Esophagus muscularis mucosa (tissue), 4 donors: Measurements from ENCODE around the gene SLC5A4. TPM values are rescaled to one million over a fixed set of nuclear protein-coding genes. Genes with fewer than 3 reads are reported as not detected.

Source experiments
- DNase-seq: peaks from one replicate; pipeline ENCODE4 v3.0.0-alpha.2; 2017; ENCODE audit errors: extremely low spot score
- H3K27ac ChIP-seq, 4 donors: fragments of 200-600 bp; sonication (generic); replicated peaks in 1 of 4; 1 replicate in 3 of 4; 2 replicates in 1 of 4; pipeline ENCODE4 v1.5.1; 2016 to 2019; ENCODE audit warnings: mild to moderate bottlenecking in 1 of 4
- H3K27me3 ChIP-seq, 4 donors: fragments of 200-600 bp; sonication (generic); one replicate each; pipeline versions ENCODE4 v1.5.1 to v1.6.0; 2016 to 2019
- H3K36me3 ChIP-seq, 4 donors: fragments of 200-600 bp; sonication (generic); one replicate each; pipeline ENCODE4 v1.5.1; 2016 to 2019
- H3K4me1 ChIP-seq, 4 donors: fragments of 200-600 bp; sonication (generic); one replicate each; pipeline ENCODE4 v1.5.1; 2016 to 2019
- H3K4me3 ChIP-seq, 4 donors: fragments of 200-600 bp; sonication (generic); 1 replicate in 2 of 4; 2 replicates in 2 of 4; pipeline ENCODE4 v1.5.1; 2016 to 2019; ENCODE audit warnings: mild to moderate bottlenecking in 4 of 4, moderate library complexity in 1 of 4
- H3K9me3 ChIP-seq, 4 donors: fragments of 200-600 bp; sonication (generic); 1 replicate in 3 of 4; 2 replicates in 1 of 4; pipeline ENCODE4 v1.5.1; 2016 to 2019
- CTCF ChIP-seq, 3 experiments: fragments of 200-600 bp in 2 of 3; fragments of 450-650 bp in 1 of 3; sonication (generic) in 2 of 3; IDR thresholded peaks; one replicate each; pipeline ENCODE4 v1.5.1; 2017 to 2019; ENCODE audit warnings: antibody characterized with exemption in 3 of 3, mild to moderate bottlenecking in 2 of 3, moderate library complexity in 1 of 3
- EP300 ChIP-seq: sonication (generic); formaldehyde crosslinking; IDR thresholded peaks from one replicate; pipeline ENCODE4 v1.6.1; 2017; ENCODE audit warnings: antibody characterized with exemption
- POLR2A ChIP-seq: fragments of 450-650 bp; IDR thresholded peaks from one replicate; pipeline ENCODE4 v1.6.1; 2017; ENCODE audit warnings: antibody characterized with exemption, moderate library complexity, mild to moderate bottlenecking, low read depth
- POLR2AphosphoS5 ChIP-seq, 2 donors: sonication (generic); formaldehyde crosslinking; IDR thresholded peaks; one replicate each; pipeline ENCODE4 v1.6.1; 2017; ENCODE audit warnings: antibody characterized with exemption in 2 of 2
- WGBS: methylation state at CpG from one replicate; pipeline ENCODE4 v1.1.5; 2018; 5-methylcytosine and 5-hydroxymethylcytosine counted together
- intact Hi-C: fragments of 100-400 bp; cut with DNase I; formaldehyde crosslinking; loops from one replicate; pipeline ENCODE4 v1.15.1; 2023
- total RNA-seq, 4 donors: library from RNA; depleted of rRNA; stranded (reverse); fragments of >200 nt; gene quantifications; one replicate each; pipeline versions ENCODE4 v1.1.0 to v1.2.1, GENCODE V29; 2016

SLC5A4 gene
- total RNA-seq, 4 donors from 2014 or later = 0.19 to 1.2 (median 0.46) TPM; not detected in 1

DNA sequence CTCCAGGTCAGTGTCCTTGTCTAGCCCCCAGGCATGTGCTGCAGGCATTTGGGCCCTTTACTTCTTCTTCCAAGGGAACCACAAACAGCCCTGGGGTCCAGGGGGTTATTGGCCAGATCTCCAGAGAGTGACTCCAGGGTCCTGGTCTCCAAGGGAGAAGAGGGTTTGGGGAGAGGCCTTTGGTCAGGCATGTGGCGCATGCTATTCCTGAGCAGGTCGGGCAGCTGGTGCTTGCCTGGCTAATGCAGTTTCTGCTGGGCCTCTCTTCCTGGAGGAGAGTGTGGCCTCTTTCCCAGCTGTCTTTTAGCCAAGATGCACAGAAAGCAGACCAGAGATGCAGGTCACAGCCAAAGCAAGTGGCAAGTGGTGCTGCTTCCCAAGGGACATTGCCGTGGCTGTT lies 46.5 kb downstream of the SLC5A4 start:
- H3K4me1 ChIP-seq = peaks cover 0 to 9% (median 4%) of the 10 kb centered on the region in 4 donors
- no peak overlapping the region for H3K27ac ChIP-seq
- no peak for TF ChIP-seq CTCF (IDR thresholded peaks at IDR 0.05)
- no peak for TF ChIP-seq EP300
- TF ChIP-seq POLR2A = no peak
- no peak for TF ChIP-seq POLR2AphosphoS5 (IDR thresholded peaks at IDR 0.05)
- H3K27me3 ChIP-seq = peaks cover 0 to 38% (median 0%) of the 10 kb centered on the region in 4 donors
- WGBS = 93% methylated on average over 2 of the region's 3 CpGs
- no peaks in the 10 kb centered on the region for H3K9me3 ChIP-seq
- intact Hi-C loops = no loop called here
- no peak for DNase-seq
- no peak overlapping the region for H3K4me3 ChIP-seq
- no peaks in the 10 kb centered on the region for H3K36me3 ChIP-seq

- Histone ChIP-seq H3K4me3 (no peak overlapping the region), H3K27me3 (peaks cover 0 to 45% (median 0%) of the 10 kb centered on the region in 4 donors), H3K36me3 (no peaks in the 10 kb centered on the region), H3K27ac (no peak overlapping the region), H3K4me1 (peaks cover 4 to 15% (median 10%) of the 10 kb centered on the region in 4 donors), H3K9me3 (no peaks in the 10 kb centered on the region)
- TF ChIP-seq POLR2AphosphoS5 (IDR thresholded peaks at IDR 0.05) = no peak
- no peak for TF ChIP-seq CTCF (IDR thresholded peaks at IDR 0.05)
- TF ChIP-seq EP300 = no peak
- TF ChIP-seq POLR2A = no peak
- DNase-seq = peak; percentile 88
- intact Hi-C loops = no loop called here
- WGBS = 100% methylated on average over 2 of the region's 4 CpGs
Observed at GRCh38 chr22:32207971-32208480, 47.1 kb downstream of the SLC5A4 start.

GRCh38 chr22:32206774-32207758 lies 48.1 kb downstream of the SLC5A4 start:
- peaks cover 0 to 46% (median 0%) of the 10 kb centered on the region in 4 donors for H3K27me3 ChIP-seq
- 83% methylated on average over 19 of the region's 22 CpGs for WGBS
- peak in 2 of 3 experiments; percentile 17 to 36 for TF ChIP-seq CTCF (IDR thresholded peaks at IDR 0.05)
- no peak for TF ChIP-seq POLR2AphosphoS5 (IDR thresholded peaks at IDR 0.05)
- H3K4me3 ChIP-seq = no peak overlapping the region
- H3K9me3 ChIP-seq = no peaks in the 10 kb centered on the region
- H3K4me1 ChIP-seq = peaks cover 10 to 24% (median 17%) of the 10 kb centered on the region in 4 donors
- intact Hi-C loops = no loop called here
- no peaks in the 10 kb centered on the region for H3K36me3 ChIP-seq
- peak; percentile 79 for DNase-seq
- no peak overlapping the region for H3K27ac ChIP-seq

DNA sequence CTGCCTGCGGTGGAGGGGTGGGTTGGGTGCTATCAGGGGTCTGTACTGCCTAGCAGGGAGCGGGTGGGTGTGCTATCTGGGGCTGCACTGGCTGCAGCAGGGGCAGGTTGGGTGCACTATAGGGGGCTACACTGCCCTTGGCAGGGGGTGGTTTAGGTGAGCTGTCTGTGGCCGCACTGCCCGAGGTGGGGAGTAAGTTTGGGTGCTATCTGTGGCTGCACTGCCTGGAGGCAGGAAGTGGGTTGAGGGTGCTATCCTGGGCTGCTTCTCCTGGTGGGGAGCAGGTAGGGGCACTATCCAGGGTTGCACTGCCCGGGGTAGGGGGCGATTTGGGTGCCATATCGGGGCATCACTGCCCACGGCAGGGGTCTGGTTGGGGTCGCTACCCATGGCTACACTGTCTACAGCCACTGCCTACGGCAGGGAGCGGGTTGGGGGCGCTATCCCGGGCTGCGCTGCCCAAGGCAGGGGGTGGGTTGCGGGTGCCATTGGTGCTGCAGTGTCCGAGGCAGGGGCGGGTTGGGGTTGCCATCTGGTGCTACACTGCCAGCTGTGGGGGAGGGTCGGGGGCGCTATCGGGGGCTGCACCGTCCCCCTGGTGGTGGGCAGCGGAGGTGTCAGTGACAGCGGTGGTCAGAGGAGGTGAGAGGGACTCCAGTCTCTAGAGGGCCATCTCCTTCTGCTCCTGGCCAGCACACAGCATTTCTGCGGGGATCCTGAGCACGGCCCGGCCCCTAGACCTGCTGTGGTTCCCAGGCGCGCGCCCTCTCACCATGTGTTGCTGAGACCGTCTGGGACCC lies 49.0 kb downstream of the SLC5A4 start:
- DNase-seq = peak; percentile 81
- H3K4me1 ChIP-seq = peaks cover 10 to 24% (median 17%) of the 10 kb centered on the region in 4 donors
- H3K27ac ChIP-seq = no peak overlapping the region
- no peaks in the 10 kb centered on the region for H3K36me3 ChIP-seq
- no peak for TF ChIP-seq EP300
- 90% methylated on average over 11 of the region's 30 CpGs for WGBS
- no peak overlapping the region for H3K4me3 ChIP-seq
- H3K9me3 ChIP-seq = no peaks in the 10 kb centered on the region
- peaks cover 0 to 52% (median 0%) of the 10 kb centered on the region in 4 donors for H3K27me3 ChIP-seq
- intact Hi-C loops = no loop called here
